Loucy (cell line): ENCODE measurements around the gene PBXIP1.

Experiments used
- EZH2phosphoT487 ChIP-seq: fragments of 200-600 bp; IDR thresholded peaks from 2 replicates; pipeline ENCODE4 v1.6.1; 2018; ENCODE audit warnings: antibody characterized with exemption, mild to moderate bottlenecking, moderate library complexity, borderline replicate concordance
- TF ChIP-seq, protein P1 (sequence below): fragments of 200-600 bp; sonication (generic); conservative IDR thresholded peaks from 2 replicates; pipeline ENCODE4 v1.5.1; 2014; ENCODE audit warnings: mild to moderate bottlenecking, antibody characterized with exemption, low read length

DNA sequence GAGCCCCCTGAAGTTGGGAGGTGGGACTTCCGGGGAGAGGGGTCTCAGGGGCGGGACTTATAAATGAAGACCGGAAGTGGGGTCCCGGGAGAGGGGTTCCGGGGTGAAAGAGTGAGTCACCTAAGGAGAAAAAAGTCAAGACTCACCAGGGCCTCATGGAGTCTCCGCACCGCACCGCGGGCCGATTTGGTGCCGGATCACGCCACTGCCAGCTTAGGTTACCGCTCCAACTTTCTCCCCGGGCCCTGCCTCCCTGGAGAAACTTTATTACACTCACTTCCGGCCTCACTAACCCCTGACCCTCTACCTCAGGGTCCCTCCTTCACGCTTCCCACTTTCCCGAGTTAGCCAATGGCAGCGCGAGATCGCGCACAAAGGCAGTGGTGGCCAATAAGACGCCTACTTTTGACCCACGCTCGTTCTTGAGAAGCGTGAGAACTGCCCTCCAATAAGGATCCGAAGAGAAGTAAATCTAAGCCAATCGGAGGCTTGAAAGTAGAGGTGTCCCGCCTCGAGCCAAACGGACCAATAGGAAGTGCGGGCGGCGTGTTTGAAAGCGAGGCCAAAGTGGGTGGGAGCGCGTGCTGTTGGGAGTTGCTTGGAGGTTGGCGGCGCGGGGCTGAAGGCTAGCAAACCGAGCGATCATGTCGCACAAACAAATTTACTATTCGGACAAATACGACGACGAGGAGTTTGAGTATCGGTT lies 18.4 kb upstream of the PBXIP1 start, which contains the start of gene CKS1B:
- TF ChIP-seq, protein P1, sequence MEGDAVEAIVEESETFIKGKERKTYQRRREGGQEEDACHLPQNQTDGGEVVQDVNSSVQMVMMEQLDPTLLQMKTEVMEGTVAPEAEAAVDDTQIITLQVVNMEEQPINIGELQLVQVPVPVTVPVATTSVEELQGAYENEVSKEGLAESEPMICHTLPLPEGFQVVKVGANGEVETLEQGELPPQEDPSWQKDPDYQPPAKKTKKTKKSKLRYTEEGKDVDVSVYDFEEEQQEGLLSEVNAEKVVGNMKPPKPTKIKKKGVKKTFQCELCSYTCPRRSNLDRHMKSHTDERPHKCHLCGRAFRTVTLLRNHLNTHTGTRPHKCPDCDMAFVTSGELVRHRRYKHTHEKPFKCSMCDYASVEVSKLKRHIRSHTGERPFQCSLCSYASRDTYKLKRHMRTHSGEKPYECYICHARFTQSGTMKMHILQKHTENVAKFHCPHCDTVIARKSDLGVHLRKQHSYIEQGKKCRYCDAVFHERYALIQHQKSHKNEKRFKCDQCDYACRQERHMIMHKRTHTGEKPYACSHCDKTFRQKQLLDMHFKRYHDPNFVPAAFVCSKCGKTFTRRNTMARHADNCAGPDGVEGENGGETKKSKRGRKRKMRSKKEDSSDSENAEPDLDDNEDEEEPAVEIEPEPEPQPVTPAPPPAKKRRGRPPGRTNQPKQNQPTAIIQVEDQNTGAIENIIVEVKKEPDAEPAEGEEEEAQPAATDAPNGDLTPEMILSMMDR = no peak
- no peak for TF ChIP-seq EZH2phosphoT487
